ENCODE data around the gene ELFN1.
A peak's percentile ranks its signal among the peaks of the same experiment; 100 is the strongest.
"Not testable (repeated sequence)": the region's sequence is repeated elsewhere in the genome, so short reads cannot be mapped to it uniquely, and the experiment has no call there.

ELFN1 gene

DNA sequence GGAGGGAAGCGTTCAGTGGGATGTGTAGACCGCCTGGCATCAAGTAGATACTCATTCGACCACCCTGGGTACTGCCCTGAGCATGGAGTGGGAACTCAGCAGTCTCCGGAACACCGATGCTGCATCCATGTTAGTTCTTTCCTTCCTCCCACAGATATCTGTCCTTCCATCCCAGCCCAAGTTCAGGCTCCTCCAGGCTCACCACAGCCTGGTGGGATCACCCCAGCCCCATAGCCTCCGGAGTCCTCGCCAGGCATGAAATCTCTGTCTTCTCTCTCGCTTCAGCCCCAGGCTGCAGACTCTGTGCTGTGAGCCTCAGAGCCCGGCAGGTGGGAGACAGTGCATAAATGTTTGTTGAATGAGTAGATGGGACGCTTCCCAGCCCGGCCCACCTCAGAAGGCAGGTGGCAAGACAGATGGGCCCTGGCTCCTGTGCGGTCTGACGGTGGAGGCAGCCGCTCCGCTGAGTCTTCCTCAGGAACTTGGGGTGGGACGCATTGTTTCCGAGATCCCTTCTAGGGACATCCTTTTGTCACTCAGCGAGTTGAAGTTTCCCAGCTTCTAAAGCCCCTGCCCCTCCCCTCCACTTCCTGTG, 42.9 kb downstream of the ELFN1 start:
- no peak for DNase-seq

DNA sequence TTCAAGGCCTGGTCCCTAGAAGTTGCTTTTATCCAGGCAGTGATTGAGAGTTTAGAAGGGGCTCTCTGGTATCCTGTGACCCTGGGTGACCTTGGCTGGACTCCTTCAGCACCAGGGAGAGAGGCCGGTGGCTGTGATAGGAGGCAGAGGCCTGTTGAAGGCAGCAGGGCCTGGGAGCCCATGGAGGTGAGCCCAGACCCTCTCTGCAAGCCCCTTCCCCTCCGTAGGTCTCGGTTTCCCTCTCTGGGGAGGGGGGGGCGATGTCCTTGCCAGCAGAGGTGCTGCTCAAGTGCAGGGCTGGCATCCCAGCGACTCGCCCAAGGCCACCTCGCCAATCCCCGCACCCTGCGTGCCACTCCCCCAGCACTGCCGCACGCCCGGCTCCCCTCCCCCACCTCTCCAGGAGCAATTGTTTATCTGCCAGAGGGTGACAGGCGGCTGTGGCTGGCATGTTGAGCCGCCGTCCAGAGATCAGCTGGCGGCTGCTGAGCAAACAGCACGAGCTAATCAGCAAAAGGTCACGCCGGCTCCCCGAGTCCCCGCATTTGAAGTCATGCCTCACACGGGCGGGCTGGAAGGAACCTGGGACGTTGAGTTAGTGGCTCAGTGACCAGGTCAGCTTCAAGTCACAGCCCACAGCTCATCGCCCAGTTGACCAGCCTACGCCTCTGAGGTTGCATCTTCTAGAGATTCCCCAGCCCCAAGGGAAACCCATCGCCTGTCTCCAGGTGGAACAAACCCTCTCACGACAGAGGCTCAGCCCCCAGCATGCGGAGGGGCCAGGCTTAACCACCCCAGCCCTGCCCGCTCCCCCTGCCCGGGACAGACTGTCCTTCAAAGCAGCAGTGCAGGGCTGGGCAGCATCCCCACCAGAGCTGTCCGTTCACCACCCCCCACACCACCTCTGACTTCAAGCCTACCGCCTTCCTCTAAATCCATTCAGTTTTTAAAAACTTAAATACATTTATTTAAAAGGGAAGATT, 43.7 kb downstream of the ELFN1 start:
- DNase-seq, result no peak

DNA sequence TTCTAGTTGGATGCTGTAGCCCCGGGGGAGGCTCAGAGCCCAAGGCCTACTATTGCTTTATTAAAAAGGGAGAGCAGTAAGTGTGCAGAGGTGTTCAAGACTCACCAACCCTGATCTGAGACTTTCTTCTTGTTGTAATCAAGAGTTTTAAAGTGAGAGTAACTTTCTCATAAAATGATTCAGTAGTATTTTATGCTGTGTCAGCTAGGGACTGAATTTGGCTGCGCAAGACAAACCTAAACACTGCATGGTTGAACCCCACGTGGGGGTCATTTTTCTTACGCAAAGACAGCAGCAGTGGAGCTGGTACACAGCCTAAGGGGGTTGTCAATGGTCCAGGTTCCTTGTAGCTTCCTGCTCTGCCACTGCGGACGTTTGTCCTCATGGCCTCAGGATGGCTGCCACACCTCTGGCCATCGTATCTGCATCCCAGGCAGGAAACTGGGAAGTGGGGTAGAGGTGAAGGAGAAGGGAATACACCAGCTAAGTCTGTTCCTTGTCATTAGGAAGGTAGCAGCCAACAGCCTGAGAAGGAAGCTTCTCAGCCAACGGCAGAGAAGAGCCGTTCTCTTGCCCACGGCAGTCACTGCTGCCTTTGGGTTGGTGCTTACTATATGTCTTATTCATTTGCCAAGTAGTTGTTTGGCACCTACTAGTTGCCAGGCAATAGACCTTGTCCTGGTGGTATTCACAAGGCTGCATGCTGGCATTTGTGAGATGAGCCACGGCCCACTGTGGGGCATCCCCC, 44.7 kb downstream of the ELFN1 start:
- no peak for DNase-seq

DNA sequence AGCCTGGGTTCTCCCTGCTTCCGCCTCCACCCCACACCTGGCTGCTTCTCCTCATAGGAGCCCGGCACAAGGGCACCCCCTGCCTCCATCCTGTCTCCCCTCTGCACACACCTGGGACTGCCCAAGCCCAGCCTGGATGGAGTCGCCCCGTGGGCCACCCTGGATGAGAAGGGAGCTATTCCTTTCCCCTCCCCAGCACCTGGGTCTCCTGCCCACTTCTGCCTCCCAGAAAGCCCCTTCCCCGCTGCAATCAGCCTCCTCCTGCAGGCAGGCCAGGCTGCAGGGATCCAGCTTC, 45.2 kb downstream of the ELFN1 start:
- no peak for DNase-seq

DNA sequence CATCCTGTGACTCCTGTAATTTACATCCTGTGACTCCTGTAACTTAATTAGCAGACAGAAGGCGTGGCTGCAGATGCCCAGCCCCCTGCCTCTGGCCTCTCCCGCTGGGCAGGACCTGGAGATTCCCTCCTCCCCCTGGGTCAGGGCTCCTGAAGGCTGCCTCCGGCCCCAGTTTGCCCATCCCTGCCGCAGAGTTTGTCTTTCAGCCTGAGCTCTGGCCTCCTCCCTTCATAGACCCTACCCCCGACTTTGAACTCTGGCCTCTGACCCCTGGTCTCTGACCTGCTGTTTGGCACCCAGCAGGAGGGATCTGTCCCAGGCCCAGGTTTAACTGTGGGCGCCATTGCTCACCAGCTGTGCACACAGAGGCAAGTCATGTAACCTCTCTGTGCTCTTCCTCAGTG, 45.6 kb downstream of the ELFN1 start:
- no peak for DNase-seq

DNA sequence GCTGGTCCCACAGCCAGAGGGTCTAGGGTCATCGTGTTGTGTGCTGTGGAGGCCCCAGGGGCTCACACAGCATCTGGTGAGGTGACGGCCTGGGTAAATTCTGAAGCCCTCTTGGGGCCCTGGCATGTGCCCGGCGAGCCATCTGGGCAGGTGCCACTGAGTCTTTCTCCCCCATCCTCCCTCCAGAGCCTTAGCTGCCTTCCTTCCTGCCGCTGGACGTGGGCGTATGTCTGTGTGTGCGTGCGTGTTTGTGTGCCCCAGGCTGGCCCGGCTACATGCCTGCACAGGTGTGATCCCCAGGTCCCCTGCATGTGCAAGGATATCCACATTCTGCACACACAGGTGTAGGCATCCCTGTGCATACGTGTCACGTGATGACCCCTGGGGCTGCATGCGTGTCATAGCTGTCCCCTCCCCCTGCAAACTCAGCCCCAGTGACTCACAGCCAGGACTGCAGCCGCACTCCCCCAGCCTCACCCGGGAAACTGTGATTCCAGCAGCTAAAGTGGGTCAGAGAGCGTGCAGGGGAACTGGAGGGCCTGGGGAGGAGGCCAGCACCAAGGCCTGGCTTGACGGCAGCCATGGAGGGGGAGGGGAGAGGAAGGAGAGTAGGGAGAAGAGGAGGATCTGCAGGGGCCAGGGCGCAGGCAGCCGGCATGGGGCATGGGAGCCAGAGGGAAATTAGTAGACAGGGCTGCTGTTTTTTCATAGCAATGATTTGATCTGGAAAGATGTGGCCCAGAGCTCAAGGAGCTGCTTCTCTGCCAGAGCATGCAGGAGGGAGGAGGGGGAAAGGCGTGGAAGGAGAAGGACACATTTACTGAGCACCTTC, 46.4 kb downstream of the ELFN1 start:
- peak in 1 of 2 donors; percentile 11 for DNase-seq

DNA sequence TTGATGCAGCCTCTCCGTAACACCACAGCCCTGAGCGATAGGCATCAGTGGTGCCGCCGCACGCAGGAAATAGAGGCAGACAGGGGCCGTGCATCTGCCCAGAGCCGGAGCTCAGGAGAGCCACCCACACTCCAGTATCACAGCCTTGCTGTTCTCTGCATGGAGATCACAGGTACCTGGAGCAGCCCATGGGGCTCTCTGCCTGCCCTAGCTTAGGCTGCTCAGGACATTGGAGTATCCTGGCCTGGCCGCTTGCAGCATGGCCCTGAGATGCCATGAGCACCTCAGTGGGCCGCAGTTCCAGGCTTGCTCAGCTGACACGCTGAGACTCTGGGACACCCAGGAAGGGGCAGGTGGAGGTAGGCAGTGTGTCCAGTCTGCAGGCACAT, 47.0 kb downstream of the ELFN1 start:
- no peak for DNase-seq

DNA sequence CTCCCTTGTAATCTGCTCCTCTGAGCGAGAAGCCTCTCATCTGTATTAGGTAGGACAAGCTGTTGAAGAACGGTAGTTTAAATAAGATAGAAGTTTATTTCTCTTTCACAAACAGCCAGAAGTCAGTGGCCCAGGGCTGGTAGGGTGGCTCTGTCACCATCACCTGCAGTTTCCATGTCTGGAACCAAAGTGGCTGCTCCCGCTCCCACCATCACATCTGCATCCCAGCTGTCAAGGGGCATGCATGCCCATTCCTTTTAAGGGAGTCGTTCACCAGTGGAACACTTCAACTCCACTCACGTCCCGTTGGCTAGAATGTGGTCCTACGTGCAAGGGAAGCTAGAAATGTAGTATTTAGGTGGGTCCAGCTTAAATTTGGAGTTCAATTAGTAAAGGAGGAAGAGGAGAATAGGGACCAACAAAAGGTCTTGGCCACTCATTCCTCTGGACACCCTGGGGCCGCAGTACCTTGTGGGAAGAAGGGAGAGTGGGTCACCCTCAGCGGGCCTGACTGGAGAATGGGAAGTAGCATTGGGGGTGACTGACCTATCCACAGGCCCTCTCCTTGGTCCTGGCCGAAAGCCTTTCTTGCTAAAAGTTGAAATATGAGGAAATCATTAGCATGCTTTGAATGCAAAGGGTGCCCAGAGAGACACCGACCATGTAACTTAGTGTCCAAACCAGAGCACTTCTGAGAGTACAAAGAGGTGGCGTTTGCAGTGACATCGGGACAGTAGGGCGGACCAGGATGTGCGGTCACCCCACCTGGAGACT, 48.0 kb downstream of the ELFN1 start:
- no peak for DNase-seq

DNA sequence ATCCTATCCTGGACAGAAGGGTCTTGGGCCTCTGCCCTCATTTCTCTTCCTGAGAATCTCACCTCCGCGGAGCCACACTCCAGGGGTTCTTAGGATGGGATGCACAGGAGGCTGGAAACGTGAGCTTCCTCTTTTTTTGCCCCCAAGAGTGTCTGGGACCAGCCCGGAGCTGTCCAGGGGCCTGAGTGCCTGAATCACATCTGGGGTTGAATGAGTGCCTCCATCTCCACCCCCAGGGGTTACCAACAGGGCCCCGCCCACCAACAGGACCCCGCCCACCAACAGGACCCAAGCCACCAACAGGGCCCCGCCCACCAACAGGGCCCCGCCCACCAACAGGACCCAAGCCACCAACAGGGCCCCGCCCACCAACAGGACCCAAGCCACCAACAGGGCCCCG, 48.8 kb downstream of the ELFN1 start:
- DNase-seq, result not testable (repeated sequence)

DNA sequence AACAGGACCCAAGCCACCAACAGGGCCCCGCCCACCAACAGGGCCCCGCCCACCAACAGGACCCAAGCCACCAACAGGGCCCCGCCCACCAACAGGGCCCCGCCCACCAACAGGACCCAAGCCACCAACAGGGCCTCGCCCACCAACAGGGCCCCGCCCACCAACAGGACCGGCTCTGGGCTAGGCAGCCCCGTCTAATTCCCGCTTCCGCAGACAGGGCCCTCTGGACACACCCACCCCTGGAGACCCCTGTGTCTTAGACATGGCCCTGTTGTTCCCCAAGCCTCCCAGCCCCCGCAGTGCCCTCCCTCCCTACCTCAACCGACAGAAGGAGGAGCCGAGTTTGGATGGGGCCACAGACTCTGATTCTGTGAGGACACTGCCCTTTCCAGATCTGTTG, 49.2 kb downstream of the ELFN1 start:
- not testable (repeated sequence) for DNase-seq

DNA sequence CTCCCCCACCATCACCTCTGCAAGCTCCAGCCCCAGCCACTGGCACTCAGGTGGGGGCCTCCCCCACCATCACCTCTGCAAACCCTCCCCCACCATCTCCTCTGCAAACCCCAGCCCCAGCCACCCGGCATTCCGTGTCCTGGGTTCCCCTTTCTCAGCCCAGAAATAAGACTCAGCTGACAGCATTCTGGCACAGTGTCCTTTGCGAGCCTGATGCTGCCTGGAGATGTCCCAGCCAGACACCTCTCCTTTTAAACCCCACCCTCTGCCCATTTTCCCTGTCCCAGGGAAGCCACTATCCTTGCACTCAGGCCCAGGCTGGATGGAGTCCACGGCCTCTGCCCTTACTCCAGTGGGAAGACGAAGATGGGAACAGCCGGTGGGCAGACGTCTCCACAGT, 49.8 kb downstream of the ELFN1 start:
- no peak for DNase-seq

DNA sequence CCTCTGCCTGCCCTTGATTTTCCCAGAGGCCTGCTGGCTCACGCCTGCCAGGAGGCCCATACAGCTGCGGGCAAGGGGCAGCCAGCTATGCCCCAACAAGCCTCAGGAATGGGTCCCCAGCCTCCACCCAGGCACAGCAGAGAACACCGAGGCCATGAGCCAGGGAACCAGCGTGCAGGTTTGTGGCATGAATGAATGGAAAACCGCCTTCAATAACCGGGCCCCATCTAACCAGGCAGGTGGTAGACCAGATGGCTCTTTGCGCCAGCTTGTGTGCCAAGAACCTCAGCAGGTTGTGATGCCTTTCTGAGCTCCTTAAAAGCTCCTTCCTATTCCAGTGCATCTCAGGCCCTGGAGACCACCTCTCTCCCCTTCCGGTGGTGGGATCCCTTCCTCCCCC, 50.2 kb downstream of the ELFN1 start:
- DNase-seq, result no peak

DNA sequence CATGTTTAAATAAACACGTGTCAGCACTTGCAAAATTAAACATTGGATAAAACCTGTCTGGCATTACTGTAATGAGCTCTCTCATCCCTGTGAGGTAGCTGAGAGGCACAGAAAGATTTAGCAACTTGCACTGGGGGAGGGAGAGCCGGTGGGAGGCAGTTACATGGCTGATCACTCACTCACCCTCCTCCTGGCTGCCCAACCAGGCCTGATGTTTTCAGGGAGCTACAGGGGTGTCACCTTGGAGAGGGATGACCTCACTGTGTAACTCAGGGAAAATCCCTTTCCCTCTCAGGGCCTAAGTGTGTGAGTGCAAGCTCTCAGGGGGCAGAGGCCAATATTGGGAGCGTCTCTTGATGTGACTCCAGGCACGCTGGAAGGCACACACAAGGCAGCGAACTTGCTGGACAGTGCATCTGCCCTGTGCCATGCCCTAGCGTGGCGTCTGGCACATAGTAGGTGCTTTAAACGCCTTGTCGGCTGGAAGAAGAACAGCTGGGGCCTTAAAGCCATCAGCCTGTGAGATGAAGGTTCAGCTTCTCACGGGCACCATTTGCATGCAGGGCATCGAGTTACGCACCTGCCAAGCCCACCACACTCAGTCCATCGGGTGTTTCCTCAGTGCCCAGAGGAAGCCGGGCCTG, 51.1 kb downstream of the ELFN1 start:
- DNase-seq, result no peak

DNA sequence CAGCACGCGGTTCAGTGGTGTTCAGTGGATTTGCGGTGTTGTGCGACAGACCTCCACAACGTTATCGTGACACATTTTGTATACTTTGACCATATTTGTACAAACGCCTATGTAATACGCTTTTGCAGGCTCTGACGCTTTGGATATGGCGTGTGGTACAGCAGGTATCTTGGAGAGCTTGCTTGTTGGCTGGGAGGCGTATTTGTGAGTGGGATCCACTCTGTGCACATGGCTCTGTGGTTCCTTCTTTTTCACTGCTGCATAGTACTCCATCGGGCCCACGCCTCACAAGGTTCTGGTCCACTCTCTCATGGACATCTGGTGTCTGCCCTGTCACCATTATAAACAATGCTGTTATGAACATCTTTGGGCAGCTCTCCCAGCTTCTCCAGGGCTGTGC, 53.2 kb downstream of the ELFN1 start:
- no peak for DNase-seq

DNA sequence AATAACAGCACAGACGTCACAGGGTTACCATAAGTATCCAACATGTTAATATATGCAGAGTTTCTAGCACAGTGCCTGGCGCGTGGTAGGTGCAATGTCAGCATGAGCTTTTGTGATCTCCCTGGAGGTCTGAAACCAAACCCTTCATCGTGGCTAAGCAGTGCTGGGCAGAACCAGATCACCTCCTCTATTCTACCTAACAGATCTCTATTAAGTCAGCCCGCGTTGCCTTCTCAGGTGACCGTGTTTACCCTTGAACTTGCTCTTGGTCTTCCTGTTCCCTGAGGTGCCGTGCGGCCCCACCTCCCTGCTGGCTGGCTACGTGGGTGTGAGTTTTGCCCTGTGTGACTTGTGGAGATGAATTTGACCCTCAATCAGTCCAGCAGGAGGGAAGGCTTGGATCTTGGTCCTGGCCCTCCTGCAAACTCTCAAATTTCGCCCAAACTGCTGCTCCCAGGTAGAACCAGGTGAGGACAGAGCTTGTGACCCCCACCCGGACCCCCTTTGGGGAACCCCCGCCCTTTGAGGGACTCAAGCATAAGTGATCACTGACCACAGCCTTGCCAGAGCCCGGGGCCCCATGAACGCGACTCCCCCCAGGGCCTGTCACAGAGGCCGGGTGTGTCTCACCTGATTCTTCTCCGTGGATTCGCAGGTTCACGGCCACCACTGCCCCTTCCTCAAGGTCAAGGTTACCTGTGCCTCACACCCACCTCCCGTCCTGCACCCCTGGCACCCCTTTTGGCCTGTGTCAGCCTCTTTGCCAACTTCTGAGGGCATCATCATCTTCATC, 54.2 kb downstream of the ELFN1 start:
- DNase-seq, result no peak

DNA sequence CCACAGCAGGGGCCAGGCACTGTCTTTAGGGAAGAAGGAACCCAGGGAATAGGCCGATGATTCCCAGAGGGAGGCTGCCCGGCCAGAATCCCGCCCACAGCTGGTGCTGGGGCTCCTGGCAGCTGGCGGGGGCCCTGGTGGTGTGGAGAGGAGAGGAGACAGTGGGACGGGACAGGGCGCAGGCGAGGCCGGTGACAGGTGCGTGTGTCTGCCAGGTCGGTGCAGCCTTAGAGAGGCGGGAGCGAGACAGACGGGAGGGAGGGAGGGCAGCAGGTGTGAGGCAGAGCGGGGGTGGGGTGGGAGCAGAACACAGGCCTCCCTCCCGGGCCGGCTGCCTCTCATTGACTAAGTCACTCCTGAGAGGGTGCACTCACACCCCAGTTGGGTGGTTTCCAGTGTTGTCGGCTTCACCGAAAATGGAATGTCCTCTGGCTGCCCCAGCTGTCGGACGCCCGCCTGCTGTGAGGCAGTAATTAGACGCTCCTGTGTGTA, 55.2 kb downstream of the ELFN1 start:
- DNase-seq, result no peak

DNA sequence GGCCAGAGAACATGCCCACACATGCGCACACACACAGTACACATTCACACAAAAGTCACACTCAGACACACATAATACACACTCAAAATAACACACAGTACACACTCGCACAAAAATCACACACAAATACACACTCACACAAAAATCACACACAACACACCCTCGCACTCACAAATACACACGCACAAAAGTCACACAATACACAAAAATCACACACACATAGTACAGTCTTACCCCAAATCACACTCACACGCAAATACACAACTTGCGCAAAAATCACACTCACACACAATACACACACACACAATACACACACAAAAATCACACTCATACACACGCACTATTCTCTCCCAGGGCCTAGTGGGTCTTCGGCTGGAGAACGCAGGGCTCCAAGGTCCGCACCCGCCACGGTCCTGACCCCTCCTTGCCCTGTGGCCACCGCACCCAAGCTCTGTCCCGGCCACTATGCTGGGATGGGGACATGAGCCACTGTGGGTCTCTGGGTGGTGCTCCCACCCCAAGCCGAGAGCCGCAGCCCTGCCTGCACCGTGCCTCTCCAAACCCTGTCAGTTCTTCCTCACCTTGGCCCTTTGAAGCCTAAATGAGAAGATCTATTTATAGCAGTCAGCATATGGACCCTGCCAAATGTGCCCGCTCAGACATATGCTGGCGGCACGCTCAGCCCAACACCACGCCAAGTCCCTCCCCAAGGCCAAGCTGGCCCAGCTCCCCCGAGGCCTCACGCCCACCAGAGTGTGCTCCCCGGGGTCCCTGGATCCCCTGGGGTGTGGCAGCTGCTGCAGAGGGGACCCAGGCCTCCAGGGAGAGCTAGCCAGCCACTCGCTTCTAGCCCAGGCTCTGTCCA, 55.9 kb downstream of the ELFN1 start:
- no peak for DNase-seq

DNA sequence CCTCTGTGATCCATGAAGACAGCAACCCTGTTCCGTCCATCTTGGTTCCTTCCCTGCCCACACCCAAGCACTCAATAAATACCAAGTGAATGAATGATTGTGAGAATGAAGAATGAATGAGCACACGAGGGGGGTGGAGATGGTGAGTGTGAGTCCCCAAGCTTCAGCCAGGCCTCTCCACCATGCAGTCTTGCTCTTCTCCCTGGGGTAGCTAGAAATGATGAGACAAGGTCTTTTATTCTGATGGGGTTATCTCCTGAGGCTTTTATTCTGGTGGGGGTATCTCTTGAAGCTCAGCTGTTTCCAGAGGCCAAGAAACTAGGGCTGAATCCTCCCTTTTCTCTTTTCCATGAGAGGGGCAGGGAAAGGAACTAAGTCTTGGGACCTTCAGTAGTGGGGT, 57.0 kb downstream of the ELFN1 start:
- no peak for DNase-seq

DNA sequence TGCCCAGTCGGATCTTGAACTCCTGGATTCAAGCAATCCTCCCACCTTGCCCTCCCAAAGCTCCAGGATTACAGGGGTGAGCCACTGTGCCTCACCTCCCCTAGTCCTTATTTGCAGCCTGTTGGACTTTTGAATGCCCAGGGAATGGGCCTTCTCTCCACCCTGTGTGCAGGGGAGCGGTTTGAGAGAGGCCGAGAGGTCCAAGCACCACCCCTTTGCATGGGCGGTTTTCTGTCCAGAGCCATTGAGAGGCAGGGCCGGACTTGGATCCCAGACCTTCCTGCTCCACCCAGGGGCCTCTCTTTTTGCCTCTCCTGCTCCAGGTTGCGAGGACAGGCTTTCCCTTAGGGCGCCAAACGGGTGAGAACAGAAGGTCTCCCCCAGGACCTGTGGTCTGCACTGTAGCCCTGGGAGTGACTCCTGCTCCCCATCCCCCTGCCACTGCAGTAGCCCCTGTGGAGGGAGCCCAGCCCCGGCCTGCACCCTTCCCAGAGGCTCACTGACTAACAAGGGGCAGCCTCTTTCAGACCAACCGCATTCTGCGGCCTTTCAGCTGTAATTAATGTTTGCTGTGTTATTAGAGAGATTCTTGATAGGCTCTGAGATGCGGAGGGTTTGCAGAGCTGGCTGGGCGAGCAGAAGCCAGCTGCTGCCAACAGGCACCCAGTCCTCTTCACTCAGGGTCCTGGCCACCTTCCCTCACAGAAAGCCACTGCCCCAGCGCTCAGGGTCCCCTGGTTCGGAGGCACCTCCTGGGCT, 57.9 kb downstream of the ELFN1 start:
- DNase-seq, result no peak

Measured in stimulated activated CD4-positive, alpha-beta T cell treated with anti-CD3 and anti-CD28 coated beads, Interleukin-2, amount 100 ng/mL, for 24 hours (primary cell).